ENCODE results near the gene MTG1. TPM values are rescaled to one million over a fixed set of nuclear protein-coding genes. Genes with fewer than 3 reads are reported as not detected.

The MTG1 gene
- total and polyA plus RNA-seq, 2 experiments from 2014 or later, result 45.7 to 68.6 TPM

DNA sequence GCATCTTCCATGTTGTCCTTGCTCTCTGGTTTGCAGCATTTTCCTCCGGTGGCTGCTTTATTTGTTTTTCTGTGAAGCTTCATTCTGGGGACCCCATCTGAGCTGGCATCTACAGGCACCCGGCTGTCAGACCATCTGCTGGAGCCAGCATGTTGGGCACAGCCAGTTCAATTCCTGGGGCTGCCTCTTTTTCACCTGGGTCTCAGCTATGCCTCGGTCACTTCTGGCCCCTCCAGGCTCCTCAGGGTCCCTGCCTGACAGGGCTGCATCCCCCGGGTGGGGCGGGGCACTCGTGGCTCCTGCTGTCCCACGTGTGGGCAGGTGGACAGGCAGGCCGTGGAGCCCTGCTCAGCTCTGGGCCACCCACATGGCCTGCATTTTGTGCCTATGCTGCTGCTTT, 67.9 kb downstream of the MTG1 start:
- Mint-ChIP-seq H3K27ac (no peak overlapping the region), H3K9me3 (peaks cover 54% of the 10 kb centered on the region), H3K4me3 (no peak overlapping the region), H3K36me3 (ENCODE audit: low read depth) (peaks cover 9% of the 10 kb centered on the region; the same call in 1 of the 3 replicates), H3K27me3 (ENCODE audit: insufficient read depth, low read depth, poor library complexity) (peaks cover 38% of the 10 kb centered on the region), H3K4me1 (no peaks in the 10 kb centered on the region)
- H3K27me3 ChIP-seq (ENCODE audit: insufficient read depth), result peaks cover 23% of the 10 kb centered on the region
- TF ChIP-seq REST (IDR thresholded peaks at IDR 0.05; ENCODE audit: unreplicated experiment), result no peak
- TF ChIP-seq, protein P1, sequence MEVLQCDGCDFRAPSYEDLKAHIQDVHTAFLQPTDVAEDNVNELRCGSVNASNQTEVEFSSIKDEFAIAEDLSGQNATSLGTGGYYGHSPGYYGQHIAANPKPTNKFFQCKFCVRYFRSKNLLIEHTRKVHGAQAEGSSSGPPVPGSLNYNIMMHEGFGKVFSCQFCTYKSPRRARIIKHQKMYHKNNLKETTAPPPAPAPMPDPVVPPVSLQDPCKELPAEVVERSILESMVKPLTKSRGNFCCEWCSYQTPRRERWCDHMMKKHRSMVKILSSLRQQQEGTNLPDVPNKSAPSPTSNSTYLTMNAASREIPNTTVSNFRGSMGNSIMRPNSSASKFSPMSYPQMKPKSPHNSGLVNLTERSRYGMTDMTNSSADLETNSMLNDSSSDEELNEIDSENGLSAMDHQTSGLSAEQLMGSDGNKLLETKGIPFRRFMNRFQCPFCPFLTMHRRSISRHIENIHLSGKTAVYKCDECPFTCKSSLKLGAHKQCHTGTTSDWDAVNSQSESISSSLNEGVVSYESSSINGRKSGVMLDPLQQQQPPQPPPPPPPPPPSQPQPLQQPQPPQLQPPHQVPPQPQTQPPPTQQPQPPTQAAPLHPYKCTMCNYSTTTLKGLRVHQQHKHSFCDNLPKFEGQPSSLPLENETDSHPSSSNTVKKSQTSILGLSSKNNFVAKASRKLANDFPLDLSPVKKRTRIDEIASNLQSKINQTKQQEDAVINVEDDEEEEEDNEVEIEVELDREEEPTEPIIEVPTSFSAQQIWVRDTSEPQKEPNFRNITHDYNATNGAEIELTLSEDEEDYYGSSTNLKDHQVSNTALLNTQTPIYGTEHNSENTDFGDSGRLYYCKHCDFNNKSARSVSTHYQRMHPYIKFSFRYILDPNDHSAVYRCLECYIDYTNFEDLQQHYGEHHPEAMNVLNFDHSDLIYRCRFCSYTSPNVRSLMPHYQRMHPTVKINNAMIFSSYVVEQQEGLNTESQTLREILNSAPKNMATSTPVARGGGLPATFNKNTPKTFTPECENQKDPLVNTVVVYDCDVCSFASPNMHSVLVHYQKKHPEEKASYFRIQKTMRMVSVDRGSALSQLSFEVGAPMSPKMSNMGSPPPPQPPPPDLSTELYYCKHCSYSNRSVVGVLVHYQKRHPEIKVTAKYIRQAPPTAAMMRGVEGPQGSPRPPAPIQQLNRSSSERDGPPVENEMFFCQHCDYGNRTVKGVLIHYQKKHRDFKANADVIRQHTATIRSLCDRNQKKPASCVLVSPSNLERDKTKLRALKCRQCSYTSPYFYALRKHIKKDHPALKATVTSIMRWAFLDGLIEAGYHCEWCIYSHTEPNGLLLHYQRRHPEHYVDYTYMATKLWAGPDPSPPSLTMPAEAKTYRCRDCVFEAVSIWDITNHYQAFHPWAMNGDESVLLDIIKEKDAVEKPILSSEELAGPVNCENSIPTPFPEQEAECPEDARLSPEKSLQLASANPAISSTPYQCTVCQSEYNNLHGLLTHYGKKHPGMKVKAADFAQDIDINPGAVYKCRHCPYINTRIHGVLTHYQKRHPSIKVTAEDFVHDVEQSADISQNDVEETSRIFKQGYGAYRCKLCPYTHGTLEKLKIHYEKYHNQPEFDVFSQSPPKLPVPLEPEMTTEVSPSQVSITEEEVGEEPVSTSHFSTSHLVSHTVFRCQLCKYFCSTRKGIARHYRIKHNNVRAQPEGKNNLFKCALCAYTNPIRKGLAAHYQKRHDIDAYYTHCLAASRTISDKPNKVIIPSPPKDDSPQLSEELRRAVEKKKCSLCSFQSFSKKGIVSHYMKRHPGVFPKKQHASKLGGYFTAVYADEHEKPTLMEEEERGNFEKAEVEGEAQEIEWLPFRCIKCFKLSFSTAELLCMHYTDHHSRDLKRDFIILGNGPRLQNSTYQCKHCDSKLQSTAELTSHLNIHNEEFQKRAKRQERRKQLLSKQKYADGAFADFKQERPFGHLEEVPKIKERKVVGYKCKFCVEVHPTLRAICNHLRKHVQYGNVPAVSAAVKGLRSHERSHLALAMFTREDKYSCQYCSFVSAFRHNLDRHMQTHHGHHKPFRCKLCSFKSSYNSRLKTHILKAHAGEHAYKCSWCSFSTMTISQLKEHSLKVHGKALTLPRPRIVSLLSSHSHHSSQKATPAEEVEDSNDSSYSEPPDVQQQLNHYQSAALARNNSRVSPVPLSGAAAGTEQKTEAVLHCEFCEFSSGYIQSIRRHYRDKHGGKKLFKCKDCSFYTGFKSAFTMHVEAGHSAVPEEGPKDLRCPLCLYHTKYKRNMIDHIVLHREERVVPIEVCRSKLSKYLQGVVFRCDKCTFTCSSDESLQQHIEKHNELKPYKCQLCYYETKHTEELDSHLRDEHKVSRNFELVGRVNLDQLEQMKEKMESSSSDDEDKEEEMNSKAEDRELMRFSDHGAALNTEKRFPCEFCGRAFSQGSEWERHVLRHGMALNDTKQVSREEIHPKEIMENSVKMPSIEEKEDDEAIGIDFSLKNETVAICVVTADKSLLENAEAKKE (CRISPR knock-in tag; IDR thresholded peaks at IDR 0.05), result no peak
- no peak for TF ChIP-seq JUNB (IDR thresholded peaks at IDR 0.05; ENCODE audit: unreplicated experiment)
- no peak for TF ChIP-seq NANOG (IDR thresholded peaks at IDR 0.05; ENCODE audit: borderline replicate concordance)
- TF ChIP-seq ZNF331 (CRISPR knock-in tag; IDR thresholded peaks at IDR 0.05; ENCODE audit: low read depth), result no peak
- TF ChIP-seq EZH2 (IDR thresholded peaks at IDR 0.05; ENCODE audit: low read depth, unreplicated experiment), result no peak
- TF ChIP-seq STAT1 (IDR thresholded peaks at IDR 0.05; ENCODE audit: unreplicated experiment), result no peak
- no peak for TF ChIP-seq EZH2phosphoT487 (IDR thresholded peaks at IDR 0.05; ENCODE audit: unreplicated experiment)
- TF ChIP-seq, protein P2, sequence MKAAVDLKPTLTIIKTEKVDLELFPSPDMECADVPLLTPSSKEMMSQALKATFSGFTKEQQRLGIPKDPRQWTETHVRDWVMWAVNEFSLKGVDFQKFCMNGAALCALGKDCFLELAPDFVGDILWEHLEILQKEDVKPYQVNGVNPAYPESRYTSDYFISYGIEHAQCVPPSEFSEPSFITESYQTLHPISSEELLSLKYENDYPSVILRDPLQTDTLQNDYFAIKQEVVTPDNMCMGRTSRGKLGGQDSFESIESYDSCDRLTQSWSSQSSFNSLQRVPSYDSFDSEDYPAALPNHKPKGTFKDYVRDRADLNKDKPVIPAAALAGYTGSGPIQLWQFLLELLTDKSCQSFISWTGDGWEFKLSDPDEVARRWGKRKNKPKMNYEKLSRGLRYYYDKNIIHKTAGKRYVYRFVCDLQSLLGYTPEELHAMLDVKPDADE (IDR thresholded peaks at IDR 0.05), result no peak
- no peak for TF ChIP-seq POLR2AphosphoS5 (IDR thresholded peaks at IDR 0.05; ENCODE audit: low read depth)
- TF ChIP-seq CREB1 (CRISPR knock-in tag; IDR thresholded peaks at IDR 0.05; ENCODE audit: low read depth), result no peak
- no peak for TF ChIP-seq ZNF114 (CRISPR knock-in tag; IDR thresholded peaks at IDR 0.05)
- TF ChIP-seq CTCF (conservative IDR thresholded peaks at IDR 0.05; ENCODE audit: low read depth in 2 of 2), result no peak
- H2AFZ ChIP-seq, result no peak overlapping the region
- no peak overlapping the region for H3K4me3 ChIP-seq
- H3K4me2 ChIP-seq, result no peak overlapping the region
- no peak for DNase-seq (ENCODE audit: low spot score)
- no peaks in the 10 kb centered on the region for H3K36me3 ChIP-seq (ENCODE audit: insufficient read depth)
- H3K27ac ChIP-seq (ENCODE audit: low read depth), result no peak overlapping the region
- no peaks in the 10 kb centered on the region for H3K4me1 ChIP-seq (ENCODE audit: insufficient read depth)
- H4K20me1 ChIP-seq (replicated peaks; ENCODE audit: insufficient read depth), result no peaks in the 10 kb centered on the region
- no peak for ATAC-seq
- H3K79me2 ChIP-seq (replicated peaks; ENCODE audit: insufficient read depth), result no peaks in the 10 kb centered on the region
- no peaks in the 10 kb centered on the region for H3K9me2 ChIP-seq (ENCODE audit: insufficient read depth)
- H3F3A ChIP-seq (replicated peaks; ENCODE audit: low read depth), result no peaks in the 10 kb centered on the region
